Measurements from ENCODE around the gene RAET1G. TPM values are rescaled to one million over a fixed set of nuclear protein-coding genes. Genes with fewer than 3 reads are reported as not detected.
A peak's percentile ranks its signal among the peaks of the same experiment; 100 is the strongest.
"Not testable (repeated sequence)": the region's sequence is repeated elsewhere in the genome, so short reads cannot be mapped to it uniquely, and the experiment has no call there.

Gene RAET1G
- polyA plus RNA-seq, 1 donor from 2014 or later = not detected

DNA sequence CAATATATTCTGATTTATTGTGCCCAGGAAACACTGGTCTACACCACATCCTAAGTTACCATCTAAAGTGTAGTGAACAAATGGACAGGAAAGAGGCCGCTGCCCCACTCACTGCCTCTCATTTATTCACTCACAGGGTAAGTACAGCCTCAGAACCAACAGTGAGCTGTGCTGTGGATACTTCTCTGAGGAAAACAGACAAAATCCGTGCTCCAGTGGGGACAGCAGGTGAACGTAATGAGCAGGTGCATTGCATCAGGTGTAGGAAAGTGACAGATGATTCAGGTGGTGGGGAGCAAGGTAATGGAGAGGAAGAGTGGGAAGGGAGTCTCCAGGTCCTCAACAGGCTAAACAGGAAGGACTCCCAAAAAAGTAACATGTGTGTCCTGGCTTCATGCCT is 10.5 kb upstream of the RAET1G start:
- peaks cover 2% of the 10 kb centered on the region for H3K36me3 Mint-ChIP-seq
- no peaks in the 10 kb centered on the region for H3K9me3 Mint-ChIP-seq
- H3K27ac Mint-ChIP-seq = no peak overlapping the region
- no peak overlapping the region for H3K4me3 Mint-ChIP-seq
- peaks cover 77% of the 10 kb centered on the region for H3K27me3 Mint-ChIP-seq
- H3K4me1 Mint-ChIP-seq = peaks cover 0 to 2% (median 0%) of the 10 kb centered on the region in 3 donors

DNA sequence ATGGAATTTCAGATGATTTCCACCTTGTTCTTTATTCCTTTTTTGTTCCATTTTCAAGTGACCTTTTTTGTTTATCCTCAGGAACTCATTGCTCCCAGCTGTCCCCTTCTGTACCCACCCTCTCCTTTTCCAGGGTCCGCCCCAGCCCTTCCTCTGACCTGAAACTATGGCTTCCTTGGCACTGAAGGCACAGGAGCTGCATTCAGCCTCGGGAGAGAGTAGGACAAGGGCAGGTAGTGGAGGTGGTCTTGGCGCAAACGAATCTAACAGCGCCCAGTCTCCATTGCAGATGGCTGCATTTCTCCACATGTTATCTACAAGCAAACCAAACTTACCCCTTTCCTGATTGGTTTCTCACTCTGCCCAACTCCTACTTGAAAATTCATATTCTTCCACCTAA is 10.1 kb upstream of the RAET1G start:
- Mint-ChIP-seq H3K27ac (no peak overlapping the region), H3K4me3 (no peak overlapping the region), H3K36me3 (peaks cover 2% of the 10 kb centered on the region), H3K9me3 (no peaks in the 10 kb centered on the region), H3K4me1 (peaks cover 0 to 2% (median 0%) of the 10 kb centered on the region in 3 donors), H3K27me3 (peaks cover 77% of the 10 kb centered on the region)

DNA sequence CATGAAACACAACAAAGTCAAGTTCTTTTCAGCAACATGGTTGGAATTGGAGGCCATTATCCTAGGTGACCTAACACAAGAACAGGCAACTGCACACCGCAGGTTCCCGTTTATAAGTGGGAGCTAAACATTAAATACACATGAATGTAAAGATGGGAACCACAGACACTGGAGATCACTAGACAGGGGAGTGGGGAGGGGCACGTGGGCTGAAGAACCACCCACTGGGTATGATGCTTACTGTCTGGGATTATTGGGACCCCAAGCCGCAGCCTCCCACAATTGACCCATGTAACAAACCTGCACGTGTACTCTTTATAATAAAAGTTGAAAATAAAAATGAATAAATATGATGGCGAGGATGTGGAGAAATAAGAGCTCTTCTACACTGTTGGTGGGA is 8.6 kb upstream of the RAET1G start:
- H3K4me1 Mint-ChIP-seq = peaks cover 0 to 2% (median under 1%) of the 10 kb centered on the region in 3 donors
- peaks cover 75% of the 10 kb centered on the region for H3K27me3 Mint-ChIP-seq
- no peak overlapping the region for H3K27ac Mint-ChIP-seq
- no peaks in the 10 kb centered on the region for H3K9me3 Mint-ChIP-seq
- peaks cover 3% of the 10 kb centered on the region for H3K36me3 Mint-ChIP-seq
- no peak overlapping the region for H3K4me3 Mint-ChIP-seq

DNA sequence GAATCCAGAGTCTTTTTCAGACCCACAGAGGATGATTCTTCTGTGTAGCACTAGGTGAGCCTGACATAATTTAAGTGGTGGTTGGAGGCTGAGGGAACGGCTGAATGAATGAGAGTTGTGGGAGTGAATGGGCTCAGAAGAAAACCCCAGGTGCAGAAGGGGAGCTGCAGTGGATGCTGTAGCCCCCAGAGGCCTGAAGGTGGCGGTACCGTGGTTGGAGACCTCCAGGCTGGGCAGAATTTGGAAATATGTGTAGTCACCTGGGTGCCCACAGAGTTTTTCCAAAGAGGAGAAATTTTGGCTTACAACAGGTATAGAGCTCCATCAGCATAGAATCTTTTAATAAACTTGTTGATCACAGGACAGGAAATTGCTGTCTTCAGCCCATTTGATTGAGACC is 6.5 kb upstream of the RAET1G start:
- H3K4me3 Mint-ChIP-seq = no peak overlapping the region
- no peaks in the 10 kb centered on the region for H3K9me3 Mint-ChIP-seq
- H3K27me3 Mint-ChIP-seq = peaks cover 73% of the 10 kb centered on the region
- peaks cover 3% of the 10 kb centered on the region for H3K36me3 Mint-ChIP-seq
- H3K27ac Mint-ChIP-seq = peak overlapping the region in 1 of 3 donors; percentile 25
- H3K4me1 Mint-ChIP-seq = peaks cover 0 to 5% (median 5%) of the 10 kb centered on the region in 3 donors

- H3K27me3 Mint-ChIP-seq = peaks cover 79% of the 10 kb centered on the region
- H3K36me3 Mint-ChIP-seq, H3K9me3 Mint-ChIP-seq, H3K4me3 Mint-ChIP-seq, H3K27ac Mint-ChIP-seq: not testable (repeated sequence)
- peaks cover 8 to 16% (median 12%) of the 10 kb centered on the region in 3 donors for H3K4me1 Mint-ChIP-seq
Observed at GRCh38 chr6:149927025-149927424, 4.1 kb upstream of the RAET1G start.

GRCh38 chr6:149925974-149926777 is 3.3 kb upstream of the RAET1G start:
- H3K4me3 Mint-ChIP-seq = peak overlapping the region in 2 of 4 donors; percentile 14 to 63
- H3K36me3 Mint-ChIP-seq = peaks cover 3% of the 10 kb centered on the region
- H3K4me1 Mint-ChIP-seq = peaks cover 10 to 16% (median 12%) of the 10 kb centered on the region in 3 donors
- no peak overlapping the region for H3K27ac Mint-ChIP-seq
- peaks cover 85% of the 10 kb centered on the region for H3K27me3 Mint-ChIP-seq
- peaks cover 0 to 2% (median 0%) of the 10 kb centered on the region in 3 donors for H3K9me3 Mint-ChIP-seq

- peaks cover 3% of the 10 kb centered on the region for H3K36me3 Mint-ChIP-seq
- H3K4me3 Mint-ChIP-seq = peak overlapping the region in 1 of 4 donors; percentile 54
- peaks cover 10 to 16% (median 12%) of the 10 kb centered on the region in 3 donors for H3K4me1 Mint-ChIP-seq
- peaks cover 0 to 2% (median 0%) of the 10 kb centered on the region in 3 donors for H3K9me3 Mint-ChIP-seq
- H3K27me3 Mint-ChIP-seq = peaks cover 84% of the 10 kb centered on the region
- no peak overlapping the region for H3K27ac Mint-ChIP-seq
Observed at GRCh38 chr6:149925253-149925973, 2.5 kb upstream of the RAET1G start.

GRCh38 chr6:149924933-149925252 is 2.0 kb upstream of the RAET1G start:
- peaks cover 0 to 2% (median 0%) of the 10 kb centered on the region in 3 donors for H3K9me3 Mint-ChIP-seq
- H3K36me3 Mint-ChIP-seq = peaks cover 3% of the 10 kb centered on the region
- H3K27ac Mint-ChIP-seq = no peak overlapping the region
- H3K4me1 Mint-ChIP-seq = peaks cover 10 to 16% (median 12%) of the 10 kb centered on the region in 3 donors
- H3K27me3 Mint-ChIP-seq = peaks cover 82% of the 10 kb centered on the region
- no peak overlapping the region for H3K4me3 Mint-ChIP-seq

- Mint-ChIP-seq H3K9me3 (peaks cover 0 to 2% (median 0%) of the 10 kb centered on the region in 3 donors), H3K4me1 (peaks cover 10 to 16% (median 12%) of the 10 kb centered on the region in 3 donors), H3K27me3 (peaks cover 77% of the 10 kb centered on the region), H3K27ac (peak overlapping the region in 1 of 3 donors; percentile 60), H3K4me3 (peak overlapping the region in 3 of 4 donors; percentile 16 to 84 (median 51)), H3K36me3 (peaks cover 3% of the 10 kb centered on the region)
Observed at GRCh38 chr6:149924206-149924932, 1.4 kb upstream of the RAET1G start.

- Mint-ChIP-seq H3K36me3 (peaks cover 2% of the 10 kb centered on the region), H3K4me1 (peaks cover 10 to 16% (median 12%) of the 10 kb centered on the region in 3 donors), H3K27ac (peak overlapping the region in 2 of 3 donors; percentile 35 to 60), H3K27me3 (peaks cover 68% of the 10 kb centered on the region), H3K9me3 (peaks cover 0 to 2% (median 0%) of the 10 kb centered on the region in 3 donors), H3K4me3 (peak overlapping the region; percentile 16 to 89 (median 84))
Observed at GRCh38 chr6:149923327-149923986, 536 bp upstream of the RAET1G start.

- Mint-ChIP-seq H3K4me1 (peaks cover 10 to 16% (median 12%) of the 10 kb centered on the region in 3 donors), H3K4me3 (peak overlapping the region in 2 of 4 donors; percentile 10 to 77), H3K27me3 (peaks cover 54% of the 10 kb centered on the region)
- not testable (repeated sequence) for H3K9me3 Mint-ChIP-seq, H3K27ac Mint-ChIP-seq, H3K36me3 Mint-ChIP-seq
Observed at GRCh38 chr6:149922091-149922490, 830 bp downstream of the RAET1G start.

GRCh38 chr6:149921361-149921760 is 1.6 kb downstream of the RAET1G start:
- peak overlapping the region in 2 of 4 donors; percentile 21 to 79 for H3K4me3 Mint-ChIP-seq
- H3K36me3 Mint-ChIP-seq = no peaks in the 10 kb centered on the region
- H3K9me3 Mint-ChIP-seq = peaks cover 0 to 2% (median 0%) of the 10 kb centered on the region in 3 donors
- peaks cover 10 to 14% (median 11%) of the 10 kb centered on the region in 3 donors for H3K4me1 Mint-ChIP-seq
- peak overlapping the region in 1 of 3 donors; percentile 5 for H3K27ac Mint-ChIP-seq
- peaks cover 52% of the 10 kb centered on the region for H3K27me3 Mint-ChIP-seq

- peaks cover 0 to 2% (median 0%) of the 10 kb centered on the region in 3 donors for H3K9me3 Mint-ChIP-seq
- peaks cover 9 to 11% (median 10%) of the 10 kb centered on the region in 3 donors for H3K4me1 Mint-ChIP-seq
- no peaks in the 10 kb centered on the region for H3K36me3 Mint-ChIP-seq
- peaks cover 40% of the 10 kb centered on the region for H3K27me3 Mint-ChIP-seq
- no peak overlapping the region for H3K4me3 Mint-ChIP-seq
- no peak overlapping the region for H3K27ac Mint-ChIP-seq
Observed at GRCh38 chr6:149919834-149920225, 3.1 kb downstream of the RAET1G start.

DNA sequence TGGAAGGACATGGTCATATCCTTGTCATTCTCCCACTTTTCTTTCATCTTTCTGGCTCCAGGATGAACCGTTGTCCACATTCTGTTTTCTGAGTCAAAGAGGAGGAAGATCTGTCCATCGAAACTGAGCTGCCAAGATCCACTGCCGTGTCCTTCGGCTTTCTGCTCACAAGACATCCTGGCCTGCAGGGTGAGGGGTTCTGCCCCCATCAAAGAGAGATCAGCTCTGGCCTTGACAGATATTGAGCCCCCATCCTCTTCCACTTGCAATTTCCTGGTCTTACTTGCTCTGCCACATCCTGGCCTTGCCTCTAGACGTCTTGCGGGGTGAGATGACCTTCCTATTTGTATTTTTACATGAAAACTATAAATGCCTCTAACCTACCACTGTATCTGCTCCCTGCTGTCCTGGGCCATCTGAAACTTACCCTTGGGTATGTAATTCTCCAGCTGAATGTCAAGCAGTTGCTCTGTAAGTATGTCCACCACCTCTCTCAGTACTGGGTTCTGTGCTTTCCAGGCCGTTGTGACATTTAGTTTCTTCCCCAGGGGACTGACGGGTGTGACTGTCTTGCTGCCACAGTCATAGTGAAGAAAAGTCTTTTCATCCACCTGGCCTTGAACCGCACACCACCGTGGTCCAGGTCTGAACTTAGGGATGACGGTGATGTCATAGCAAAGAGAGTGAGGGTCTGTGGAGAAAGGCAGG is 3.6 kb downstream of the RAET1G start:
- H3K4me1 Mint-ChIP-seq, H3K9me3 Mint-ChIP-seq, H3K36me3 Mint-ChIP-seq, H3K4me3 Mint-ChIP-seq, H3K27ac Mint-ChIP-seq: not testable (repeated sequence)
- peaks cover 36% of the 10 kb centered on the region for H3K27me3 Mint-ChIP-seq
